GM18526 (cell line): Measurements from ENCODE around the gene FOXJ2.

Experiments used
- POLR2A ChIP-seq: IDR thresholded peaks from 3 replicates; pipeline ENCODE4 v1.6.1; 2011; ENCODE audit not compliant: insufficient read length; ENCODE audit errors: extremely low read depth

The FOXJ2 gene

DNA sequence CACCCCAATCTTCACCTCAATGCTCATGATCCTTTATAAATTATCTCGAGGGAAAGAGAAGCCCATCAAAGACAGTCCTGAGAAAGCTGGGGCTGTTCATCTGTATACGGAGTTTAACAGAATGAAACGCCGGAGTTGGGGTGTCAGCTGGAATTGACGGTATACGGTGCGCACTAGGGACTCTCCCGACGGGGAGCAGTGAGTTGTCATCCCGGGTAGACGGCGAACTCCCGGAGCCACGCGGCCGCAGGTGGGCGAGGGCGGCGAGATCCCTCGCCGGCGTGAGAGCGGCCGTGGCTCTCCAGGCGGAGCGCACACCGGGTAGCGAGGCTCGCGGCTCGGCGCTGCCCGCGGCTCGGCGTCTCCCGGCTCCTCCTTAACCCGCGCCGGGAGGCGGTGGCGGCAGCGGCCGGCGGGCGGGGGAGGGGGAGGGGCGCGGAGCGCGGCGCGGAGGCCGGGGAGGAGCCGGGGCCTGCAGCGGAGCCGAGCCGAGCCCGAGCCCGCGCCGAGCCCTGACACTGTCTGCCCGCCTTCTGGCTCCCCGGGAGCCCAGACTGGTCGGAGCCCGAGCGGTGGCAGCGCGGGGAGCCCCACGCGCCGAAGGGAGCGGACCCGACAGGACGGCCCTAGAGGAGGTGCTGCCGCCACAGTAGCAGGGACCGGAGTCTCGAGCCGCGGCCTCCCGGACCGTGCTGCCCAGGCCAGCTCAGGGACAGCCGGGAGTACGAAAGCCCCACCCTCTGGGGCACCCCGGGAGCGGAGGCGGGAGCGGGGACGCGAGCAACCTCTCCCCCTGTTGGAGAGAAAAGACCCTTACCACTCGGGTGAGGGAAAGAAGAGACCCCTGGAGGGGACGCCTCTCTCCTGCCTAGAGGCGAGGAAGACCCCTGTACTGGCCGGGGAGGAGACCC, at the start of gene FOXJ2:
Gene FOXJ2 (plus strand): TSS at position 475 of the 911 bp plus-strand sequence. CDS start 7,117 bp downstream, outside the sequence.
- no peak for TF ChIP-seq POLR2A

- no peak for TF ChIP-seq POLR2A
These were observed 47.6 kb upstream of the FOXJ2 start for GRCh38 chr12:7984900-7985299.

GRCh38 chr12:7985802-7986418, 46.6 kb upstream of the FOXJ2 start:
- TF ChIP-seq POLR2A = no peak

- no peak for TF ChIP-seq POLR2A
These were observed 42.6 kb upstream of the FOXJ2 start for GRCh38 chr12:7989827-7990491.

DNA sequence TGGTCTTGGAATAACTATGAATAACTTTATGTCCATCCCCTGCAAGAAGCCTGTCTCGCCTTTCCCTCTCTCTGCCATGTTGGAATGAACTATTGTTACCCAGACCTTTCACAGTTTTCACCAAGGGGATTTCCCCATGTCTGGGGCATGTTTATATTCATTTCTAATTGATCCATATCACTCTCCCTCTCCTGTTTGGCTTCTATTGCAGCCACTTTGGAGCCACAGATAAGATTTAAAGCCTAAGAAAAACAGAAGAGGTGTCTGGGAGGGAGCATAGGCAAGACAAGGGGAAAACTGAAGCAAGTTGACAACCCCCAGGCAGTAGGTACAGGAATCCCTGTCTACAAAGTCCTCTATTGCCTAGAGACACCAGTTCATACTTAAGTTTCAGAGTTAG, 41.0 kb upstream of the FOXJ2 start:
- TF ChIP-seq POLR2A = no peak

- TF ChIP-seq POLR2A = no peak
These were observed 37.7 kb upstream of the FOXJ2 start for GRCh38 chr12:7994731-7995205.

GRCh38 chr12:7995266-7995963, 37.1 kb upstream of the FOXJ2 start:
- no peak for TF ChIP-seq POLR2A

DNA sequence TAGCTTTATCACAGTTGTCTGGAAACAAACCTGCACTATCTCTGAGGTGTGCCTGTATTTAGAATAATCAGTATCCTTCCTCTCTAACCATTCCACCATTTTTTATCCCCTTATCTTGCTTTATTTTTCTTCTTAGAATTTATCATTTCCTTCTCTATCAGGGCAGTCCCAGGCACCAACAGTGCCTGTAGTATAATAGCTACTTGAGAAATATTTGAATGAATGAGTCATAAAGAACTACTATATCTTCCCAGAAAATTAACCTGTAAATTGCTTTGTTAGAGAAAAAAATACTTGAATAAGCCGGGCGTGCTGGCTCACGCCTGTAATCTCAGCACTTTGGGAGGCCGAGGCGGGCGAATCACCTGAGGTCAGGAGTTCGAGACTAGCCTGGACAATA, 21.2 kb upstream of the FOXJ2 start:
- TF ChIP-seq POLR2A = no peak

DNA sequence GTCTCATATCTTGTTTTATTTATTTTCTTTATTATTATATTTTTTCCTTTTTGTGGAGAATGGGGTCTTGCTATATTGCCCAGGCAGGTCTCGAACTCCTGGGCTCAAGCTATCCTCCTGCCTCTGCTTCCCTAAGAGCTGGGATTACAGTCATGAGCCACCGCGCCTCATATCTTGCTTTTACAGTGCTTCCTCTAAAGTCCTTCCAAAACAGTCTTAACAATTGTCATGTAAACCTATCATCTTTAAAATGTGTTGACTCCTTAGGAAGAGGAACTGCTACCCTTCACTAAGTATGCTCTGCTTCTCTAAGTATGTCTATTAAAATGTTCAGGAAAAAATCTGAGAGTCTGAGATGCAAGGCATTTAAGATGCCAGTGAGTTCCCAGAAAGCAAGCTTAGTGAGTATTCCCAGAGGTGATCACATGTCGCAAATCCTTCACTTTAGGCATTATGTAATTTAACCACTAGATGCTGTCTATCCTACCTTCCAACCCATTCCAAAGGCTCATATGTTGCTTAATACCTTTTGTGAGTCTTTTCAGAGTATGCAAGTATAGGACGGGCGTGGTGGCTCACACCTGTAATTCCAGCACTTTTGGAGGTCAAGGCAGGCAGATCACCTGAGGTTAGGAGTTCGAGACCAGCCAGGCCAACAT, 19.7 kb upstream of the FOXJ2 start:
- no peak for TF ChIP-seq POLR2A

GRCh38 chr12:8014836-8015235, 17.7 kb upstream of the FOXJ2 start:
- no peak for TF ChIP-seq POLR2A

- no peak for TF ChIP-seq POLR2A
These were observed 13.6 kb upstream of the FOXJ2 start for GRCh38 chr12:8018666-8019581.

DNA sequence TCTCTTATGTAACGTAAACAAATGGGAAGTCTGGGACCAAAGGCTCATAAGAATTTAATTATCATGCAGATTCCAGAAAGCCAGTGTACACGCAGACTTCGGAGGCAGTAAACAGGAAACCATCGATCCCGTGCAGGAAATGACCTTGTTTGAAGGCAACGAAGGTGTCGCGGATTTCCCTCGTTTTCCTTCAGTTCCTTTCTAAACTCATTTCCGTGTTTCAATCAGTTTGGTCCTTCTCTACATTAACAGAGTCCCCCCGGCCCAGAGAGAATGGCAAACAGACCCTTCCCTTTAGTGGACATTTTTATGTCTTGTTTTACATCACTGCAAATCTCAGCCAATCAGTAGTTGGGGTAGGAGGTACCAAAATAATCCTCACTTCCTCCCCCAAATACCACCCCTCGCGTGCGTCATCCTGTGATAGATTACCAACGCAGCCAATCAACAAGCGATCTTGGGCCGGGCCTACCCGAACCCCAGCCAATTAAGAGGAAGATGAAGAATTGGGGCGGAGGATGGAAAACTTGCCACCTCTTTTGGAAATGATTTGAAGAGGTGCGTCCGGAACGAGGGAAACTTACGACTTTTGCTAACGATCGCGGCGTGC, 6.1 kb upstream of the FOXJ2 start:
- no peak for TF ChIP-seq POLR2A

DNA sequence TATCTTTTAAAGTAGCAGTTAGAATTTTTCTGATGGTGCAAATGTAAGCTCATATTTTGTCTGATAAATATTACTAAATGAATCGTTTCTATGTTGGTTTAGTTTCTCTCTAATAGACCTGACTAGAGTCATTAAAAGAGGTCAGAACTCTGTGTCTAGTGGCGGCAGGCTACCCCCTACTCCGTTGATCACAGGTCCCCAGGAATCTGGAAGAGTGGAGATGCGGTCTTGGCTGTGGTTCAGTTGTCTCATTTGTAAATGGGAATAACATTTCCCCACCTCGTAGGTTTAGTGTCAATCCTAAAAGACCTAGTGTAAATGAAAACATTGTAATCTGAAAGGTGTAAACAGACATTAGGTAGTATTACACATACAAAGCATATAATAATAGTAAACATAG, 4.7 kb upstream of the FOXJ2 start:
- no peak for TF ChIP-seq POLR2A
